Measurements from ENCODE around the gene S100A7A. TPM values are rescaled to one million over a fixed set of nuclear protein-coding genes. Genes with fewer than 3 reads are reported as not detected.
"Not testable (repeated sequence)": the region's sequence is repeated elsewhere in the genome, so short reads cannot be mapped to it uniquely, and the experiment has no call there.

S100A7A gene
- polyA plus RNA-seq, 10 donors, result not detected

DNA sequence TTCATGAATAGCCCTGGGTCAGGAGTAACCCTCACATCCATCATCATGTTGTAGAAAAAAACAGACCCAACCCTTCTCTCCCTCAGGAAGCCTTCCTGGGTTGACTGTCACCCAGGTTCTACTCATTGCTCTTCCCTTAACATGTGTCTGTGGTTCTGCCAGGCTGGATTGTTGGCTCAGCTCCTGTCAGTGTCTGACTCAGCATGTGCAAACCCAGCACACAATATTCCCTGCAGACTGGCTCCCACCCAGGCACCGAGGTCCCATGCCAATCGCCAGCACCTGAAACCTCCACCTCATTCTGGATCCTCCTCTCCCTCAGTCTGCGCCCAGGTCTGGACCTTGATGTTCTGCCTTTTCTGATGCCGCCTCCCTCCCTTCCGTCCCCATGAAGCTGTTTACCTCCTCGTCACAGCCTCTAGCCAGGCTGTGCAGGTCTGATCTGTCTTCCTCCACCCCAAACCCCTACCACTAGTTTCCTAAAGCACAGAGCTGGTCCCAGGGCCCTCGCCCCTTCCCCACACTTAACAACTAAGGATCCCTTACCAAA, 21.1 kb upstream of the S100A7A start:
- no peak for DNase-seq

- DNase-seq, result no peak
Observed at GRCh38 chr1:153395776-153396175, 20.5 kb upstream of the S100A7A start.

GRCh38 chr1:153396461-153396860, 19.9 kb upstream of the S100A7A start:
- DNase-seq, result no peak

DNA sequence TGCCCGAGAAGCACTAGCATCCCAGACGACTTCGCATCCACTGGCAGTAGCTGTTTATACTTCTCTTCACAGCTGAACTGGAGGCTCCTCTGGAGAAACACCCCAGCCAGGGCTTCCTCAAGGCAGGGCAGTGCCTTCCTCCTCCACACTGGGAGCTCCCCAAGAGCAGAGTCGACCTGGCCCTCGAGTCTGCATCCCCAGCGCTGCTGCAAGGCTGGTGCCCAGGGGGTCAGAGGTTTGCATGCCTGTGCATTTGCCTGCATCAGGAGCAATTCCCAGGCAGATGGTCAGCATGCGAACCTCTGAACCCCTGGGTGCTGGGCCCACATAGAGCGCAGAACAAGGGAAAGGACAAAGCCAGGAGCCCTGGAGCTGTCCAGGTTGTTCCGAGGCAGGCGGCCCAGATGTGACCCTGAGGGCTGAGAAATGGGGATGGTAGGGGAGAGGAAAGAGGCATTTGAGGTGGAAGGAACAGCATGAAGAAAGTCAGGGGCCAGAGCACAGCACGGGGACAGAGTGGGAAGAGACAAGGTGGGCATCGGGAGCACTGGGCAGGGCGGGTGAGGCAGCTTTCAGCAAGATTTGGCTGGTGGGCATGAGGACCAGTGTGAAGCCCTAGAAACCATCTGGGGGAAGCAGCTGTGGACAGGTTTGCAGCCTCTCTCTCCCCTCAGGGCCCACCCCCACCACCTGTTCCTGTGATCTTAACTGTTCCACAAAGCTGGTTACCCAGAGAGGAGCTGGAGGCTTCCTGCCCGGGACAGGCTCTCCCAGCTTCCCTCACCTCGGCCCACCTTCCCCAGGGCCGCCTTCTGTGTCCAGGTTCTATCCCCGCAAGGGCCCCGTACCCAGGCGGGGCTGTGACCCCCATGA, 19.0 kb upstream of the S100A7A start:
- DNase-seq, result no peak

DNA sequence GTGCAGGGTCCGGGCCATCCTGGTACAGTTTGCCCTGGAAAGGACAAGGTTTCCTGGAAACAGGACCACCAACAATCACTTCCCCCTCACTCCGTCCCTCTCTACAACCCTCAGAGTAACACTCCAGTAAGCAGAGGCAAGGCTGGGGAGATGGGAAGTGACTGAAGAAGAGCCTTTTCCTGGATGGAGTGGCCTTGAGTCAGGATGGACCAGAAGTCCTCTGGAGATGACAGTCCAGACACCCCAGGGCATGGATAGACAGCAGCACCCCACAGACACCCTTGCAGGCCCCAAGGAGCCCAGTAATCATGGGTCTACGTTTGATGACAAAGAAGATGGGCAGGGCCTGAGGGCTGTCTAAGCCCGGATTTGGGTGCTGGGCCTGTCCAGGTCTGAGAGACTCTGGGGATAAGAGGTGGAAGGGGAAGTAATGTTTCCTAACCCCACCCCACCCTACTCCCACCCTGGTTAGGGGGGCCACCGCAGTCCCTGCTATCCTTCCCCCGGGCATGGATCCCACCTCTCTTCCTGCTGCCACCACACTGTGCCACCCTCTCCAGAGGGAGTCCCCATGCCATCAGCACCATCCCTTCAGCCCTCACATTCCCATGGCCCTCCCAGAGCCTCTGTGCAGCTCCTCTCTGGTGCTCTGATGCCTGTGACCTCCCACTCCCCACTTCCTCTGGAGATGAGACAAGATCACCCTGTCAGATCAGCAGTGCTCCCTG, 18.2 kb upstream of the S100A7A start:
- no peak for DNase-seq

- DNase-seq, result no peak
Observed at GRCh38 chr1:153399401-153400055, 16.8 kb upstream of the S100A7A start.

DNA sequence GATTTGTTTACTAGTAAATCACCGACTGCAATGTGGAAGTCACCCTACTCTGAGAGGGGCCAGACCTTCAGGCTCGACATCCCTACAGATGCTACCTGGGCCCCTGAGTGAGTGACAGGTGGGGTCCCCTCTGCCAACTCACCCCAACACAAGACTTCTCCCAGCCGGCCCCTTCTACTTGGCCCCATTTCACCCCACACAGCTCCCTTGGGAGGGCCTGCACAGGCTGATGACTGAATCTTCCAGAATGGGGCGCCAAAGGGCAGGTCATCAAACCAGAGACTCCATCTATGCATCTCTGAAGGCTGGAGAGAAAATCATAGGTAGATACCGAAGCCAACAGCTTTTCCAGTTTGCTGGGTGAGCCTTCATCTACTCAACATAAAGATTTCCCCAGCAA, 16.1 kb upstream of the S100A7A start:
- DNase-seq, result no peak

GRCh38 chr1:153401461-153401860, 14.9 kb upstream of the S100A7A start:
- no peak for DNase-seq

GRCh38 chr1:153402226-153402625, 14.1 kb upstream of the S100A7A start:
- DNase-seq, result no peak

GRCh38 chr1:153403421-153404085, 12.8 kb upstream of the S100A7A start:
- DNase-seq, result no peak

DNA sequence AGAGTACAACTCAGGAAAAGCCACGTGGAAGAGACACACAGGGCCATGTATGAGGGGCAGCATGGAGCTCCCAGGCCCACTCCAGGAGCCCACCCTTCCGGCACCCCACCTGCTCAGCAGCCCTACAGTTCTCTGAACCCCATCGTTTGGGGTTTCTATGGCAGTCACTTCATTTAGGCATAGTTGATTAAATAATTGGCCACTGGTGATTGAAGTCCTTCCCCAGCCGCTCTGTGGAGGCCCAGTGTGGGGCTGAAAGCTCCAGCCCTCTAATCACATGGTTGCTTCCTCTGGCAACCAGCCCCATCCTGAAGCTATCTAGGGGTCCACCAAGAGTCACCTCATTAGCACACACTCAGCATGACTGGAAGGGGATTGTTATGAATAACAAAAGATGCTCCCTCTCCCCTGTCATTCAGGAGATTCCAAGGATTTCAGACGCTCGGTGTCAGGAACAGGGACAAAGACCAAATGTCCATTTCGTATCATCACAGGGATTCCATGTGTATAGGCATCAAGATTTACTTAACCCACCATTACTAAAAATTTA, 12.2 kb upstream of the S100A7A start:
- DNase-seq, result no peak

- peak in 1 of 3 donors; percentile 5 for DNase-seq
Observed at GRCh38 chr1:153404768-153405167, 11.6 kb upstream of the S100A7A start.

DNA sequence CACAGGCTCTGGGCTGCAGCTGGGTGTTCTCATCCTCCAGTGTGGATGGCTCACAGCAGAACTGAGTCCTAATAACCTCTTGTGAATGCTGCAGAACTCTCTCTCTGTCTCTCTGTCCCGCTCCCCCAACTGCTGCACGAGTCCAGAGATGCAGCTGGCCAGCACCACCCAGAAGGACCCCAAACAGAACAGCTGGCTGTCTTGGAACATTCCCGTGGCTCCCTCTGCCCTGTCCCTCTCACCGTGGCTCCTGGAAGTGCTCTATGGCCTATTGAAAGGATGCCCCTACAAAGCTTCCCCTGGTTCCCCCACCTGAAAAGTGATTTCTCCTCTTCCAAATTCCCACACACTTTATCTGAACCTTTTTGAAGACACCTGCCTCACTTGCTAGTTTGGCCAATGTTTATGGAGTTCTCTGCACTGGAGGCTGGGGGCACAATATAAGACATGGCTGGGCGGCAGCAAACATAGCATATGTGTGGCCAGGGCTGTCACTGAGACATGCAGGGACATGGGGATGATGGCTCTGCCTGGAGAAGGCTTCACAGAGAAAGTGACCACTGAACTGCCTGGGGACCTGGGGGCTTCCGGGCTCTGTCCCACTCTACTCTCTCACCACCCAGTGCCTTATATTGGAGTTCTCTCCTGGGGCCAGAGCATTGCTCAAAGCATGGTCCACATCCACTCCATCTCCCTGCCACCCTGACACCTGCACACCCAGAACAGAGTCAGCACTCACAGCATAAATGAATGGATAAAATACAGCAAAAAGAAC, 10.3 kb upstream of the S100A7A start:
- DNase-seq, result not testable (repeated sequence)

- not testable (repeated sequence) for DNase-seq
Observed at GRCh38 chr1:153407274-153407673, 9.0 kb upstream of the S100A7A start.

GRCh38 chr1:153413961-153414360, 2.4 kb upstream of the S100A7A start:
- DNase-seq, result not testable (repeated sequence)

DNA sequence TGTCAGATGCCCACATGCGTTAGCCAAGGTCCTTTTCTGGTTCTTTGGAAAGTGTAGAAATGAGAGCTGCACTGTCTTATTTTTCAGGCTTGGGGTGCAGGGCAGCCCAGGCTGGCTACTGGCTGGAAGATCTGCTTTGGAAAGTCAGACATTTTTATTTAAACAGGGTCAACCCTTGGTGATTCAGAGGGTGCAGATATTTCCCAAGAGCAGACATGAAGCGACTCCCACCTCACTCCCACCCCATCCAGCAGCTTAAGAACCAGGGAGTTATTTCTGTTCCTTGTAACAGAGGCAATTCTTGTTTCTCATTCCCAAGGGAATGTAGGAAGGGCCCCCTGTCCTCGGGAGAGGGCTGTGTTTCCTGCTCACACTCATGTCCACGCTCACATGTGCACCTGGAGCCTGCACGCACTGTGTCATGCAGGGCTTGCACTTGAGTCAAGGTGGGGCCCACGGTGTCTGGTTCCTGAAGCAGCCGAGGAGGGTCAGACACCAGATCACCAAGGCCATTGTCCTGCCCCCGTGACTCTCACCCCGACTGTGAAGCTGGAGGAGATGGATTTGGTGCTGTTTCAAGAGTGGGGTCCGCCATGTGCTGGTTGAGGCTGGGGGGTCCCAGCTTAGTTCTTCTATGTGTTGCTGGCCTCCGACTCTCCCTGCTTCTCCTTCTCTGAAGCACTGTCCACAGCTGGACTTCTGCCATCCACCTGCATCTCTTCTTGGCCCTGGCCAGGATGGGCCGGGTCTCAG, 992 bp downstream of the S100A7A start:
- no peak for DNase-seq

DNA sequence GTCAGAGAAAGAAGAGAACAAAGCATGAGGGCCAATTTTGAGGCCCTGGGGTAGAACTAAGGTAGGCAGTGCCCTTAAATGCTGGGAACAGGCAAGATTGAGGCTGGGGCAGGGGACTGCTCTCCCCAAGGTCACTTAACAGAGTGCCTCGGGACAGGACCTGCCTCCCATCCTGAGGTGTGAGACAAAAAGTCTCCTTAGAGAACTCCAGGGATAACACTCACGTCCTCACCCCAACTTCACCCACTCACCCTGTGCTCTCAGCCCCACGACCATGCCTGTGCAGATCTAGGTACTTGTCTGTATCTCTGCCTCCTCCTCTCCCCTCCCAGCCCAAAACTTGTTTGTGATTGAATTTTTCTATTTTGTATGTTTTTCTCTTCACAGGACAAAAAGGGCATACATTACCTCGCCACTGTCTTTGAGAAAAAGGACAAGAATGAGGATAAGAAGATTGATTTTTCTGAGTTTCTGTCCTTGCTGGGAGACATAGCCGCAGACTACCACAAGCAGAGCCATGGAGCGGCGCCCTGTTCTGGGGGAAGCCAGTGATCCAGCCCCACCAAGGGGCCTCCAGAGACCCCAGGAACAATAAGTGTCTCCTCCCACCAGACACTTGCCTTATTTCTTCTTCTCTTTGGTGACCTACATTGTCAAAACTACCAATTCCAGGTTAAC, 2.6 kb downstream of the S100A7A start:
- not testable (repeated sequence) for DNase-seq

DNA sequence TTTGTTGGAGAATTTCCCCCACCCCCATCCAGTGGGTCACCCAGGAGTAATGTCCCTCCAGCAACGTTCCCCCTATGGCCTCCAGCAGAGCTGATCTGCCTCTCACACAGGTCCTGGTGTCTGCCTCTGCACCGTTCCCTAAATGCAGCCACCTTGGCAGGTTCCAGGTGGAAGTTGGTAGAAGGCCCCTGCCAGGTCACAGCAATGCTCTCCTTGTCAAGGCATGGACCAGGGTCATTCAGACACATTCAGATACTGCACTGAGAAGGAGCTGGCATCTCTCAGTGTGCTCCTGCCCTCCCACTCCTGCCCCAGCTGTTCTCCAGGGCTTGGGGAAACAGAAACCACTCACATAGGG, 3.1 kb downstream of the S100A7A start:
- not testable (repeated sequence) for DNase-seq

DNA sequence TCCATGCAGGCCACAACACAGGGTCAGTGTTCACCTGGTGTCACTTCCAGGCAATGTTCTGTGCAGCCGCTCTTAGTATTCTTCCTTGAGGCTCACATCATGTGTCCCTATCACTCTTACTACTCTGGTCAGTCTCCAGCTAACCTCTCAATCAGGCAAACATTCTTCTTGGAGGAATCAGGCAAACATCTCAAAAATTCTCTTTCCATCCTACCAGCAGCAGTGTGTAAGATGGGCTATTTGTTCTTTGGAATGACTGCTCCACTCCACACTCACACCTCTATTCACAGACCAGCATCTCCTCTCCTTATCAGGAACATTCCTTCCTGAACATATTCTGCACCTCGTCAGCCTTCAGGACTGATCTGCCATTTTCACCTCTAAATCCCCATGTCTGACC, 4.0 kb downstream of the S100A7A start:
- no peak for DNase-seq

Measured in muscle of back (tissue), 11 donors.